ENCODE data around the gene MLXIP. TPM values are rescaled to one million over a fixed set of nuclear protein-coding genes. Genes with fewer than 3 reads are reported as not detected.
A peak's percentile ranks its signal among the peaks of the same experiment; 100 is the strongest.

The MLXIP gene
- total and polyA plus RNA-seq, 4 donors = 29.1 to 58.8 (median 38.8) TPM

DNA sequence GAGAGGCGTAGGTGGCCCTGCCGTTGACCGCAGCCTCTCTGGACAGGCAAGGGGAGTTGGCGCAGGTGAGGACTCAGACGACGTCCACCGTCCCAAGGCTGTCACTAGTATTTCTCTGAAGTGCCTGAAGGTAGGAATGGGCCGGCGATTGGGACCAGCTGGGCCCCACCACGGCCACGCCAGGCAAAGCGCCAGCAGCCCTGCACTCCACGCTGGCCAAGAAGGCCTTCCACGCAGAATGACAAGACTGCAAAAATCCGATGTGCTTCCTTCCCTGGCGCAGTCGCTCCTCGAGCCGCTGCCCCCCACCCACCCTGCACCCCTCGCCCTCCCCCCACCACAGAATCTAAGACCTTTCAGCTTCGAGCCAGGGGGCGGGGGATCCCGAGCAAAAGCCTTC, 17.3 kb upstream of the MLXIP start:
- peak in 1 of 3 donors; percentile 43 for DNase-seq
- H3K27me3 ChIP-seq (ENCODE audit: control insufficient read depth in 3 of 3, insufficient read depth in 3 of 3, low read length in 2 of 3) = no peaks in the 10 kb centered on the region
- H3K36me3 ChIP-seq (ENCODE audit: control insufficient read depth in 4 of 4, insufficient read depth in 4 of 4, low read length in 4 of 4) = peaks cover 2 to 9% (median 4%) of the 10 kb centered on the region in 4 donors
- H3K9ac ChIP-seq (ENCODE audit: insufficient read depth in 1 of 2, low read length in 2 of 2) = no peak overlapping the region
- no peak overlapping the region for H3K4me3 ChIP-seq
- no peak for TF ChIP-seq CTCF (IDR thresholded peaks at IDR 0.05; ENCODE audit: control extremely low read depth, extremely low read depth)
- H3K4me1 ChIP-seq (ENCODE audit: control insufficient read depth in 5 of 5, insufficient read depth in 5 of 5, low read length in 5 of 5) = peaks cover 0 to 59% (median 43%) of the 10 kb centered on the region in 5 donors
- no peak overlapping the region for H3K27ac ChIP-seq (ENCODE audit: low read depth in 1 of 2, low read length in 1 of 2)
- H3K9me3 ChIP-seq (ENCODE audit: control insufficient read depth in 4 of 4, insufficient read depth in 3 of 4, low read length in 3 of 4) = no peaks in the 10 kb centered on the region
- ATAC-seq (ENCODE audit: insufficient read depth, low FRiP score) = no peak
- 89 to 90% methylated on average over 23 of the region's 23 CpGs for WGBS, 2 donors

- H3K27ac ChIP-seq (ENCODE audit: low read depth in 1 of 2, low read length in 1 of 2) = peak overlapping the region; percentile 55 to 81
- 21 to 26% methylated on average over 19 of the region's 19 CpGs for WGBS, 2 donors
- TF ChIP-seq CTCF (IDR thresholded peaks at IDR 0.05; ENCODE audit: control extremely low read depth, extremely low read depth) = no peak
- DNase-seq (peak; percentile 86 to 95 (median 94)), ATAC-seq (ENCODE audit: insufficient read depth, low FRiP score) (peak; percentile 80)
- H3K9ac ChIP-seq (ENCODE audit: insufficient read depth in 1 of 2, low read length in 2 of 2) = peak overlapping the region in 1 of 2 donors; percentile 69
- H3K36me3 ChIP-seq (ENCODE audit: control insufficient read depth in 4 of 4, insufficient read depth in 4 of 4, low read length in 4 of 4) = peaks cover 2 to 9% (median 4%) of the 10 kb centered on the region in 4 donors
- H3K4me1 ChIP-seq (ENCODE audit: control insufficient read depth in 5 of 5, insufficient read depth in 5 of 5, low read length in 5 of 5) = peaks cover 0 to 64% (median 43%) of the 10 kb centered on the region in 5 donors
- no peaks in the 10 kb centered on the region for H3K9me3 ChIP-seq (ENCODE audit: control insufficient read depth in 4 of 4, insufficient read depth in 3 of 4, low read length in 3 of 4)
- no peaks in the 10 kb centered on the region for H3K27me3 ChIP-seq (ENCODE audit: control insufficient read depth in 3 of 3, insufficient read depth in 3 of 3, low read length in 2 of 3)
- no peak overlapping the region for H3K4me3 ChIP-seq
Observed at GRCh38 chr12:122062832-122063693, 15.5 kb upstream of the MLXIP start.

GRCh38 chr12:122063694-122064024, 14.9 kb upstream of the MLXIP start:
- H3K9me3 ChIP-seq (ENCODE audit: control insufficient read depth in 4 of 4, insufficient read depth in 3 of 4, low read length in 3 of 4) = no peaks in the 10 kb centered on the region
- H3K27me3 ChIP-seq (ENCODE audit: control insufficient read depth in 3 of 3, insufficient read depth in 3 of 3, low read length in 2 of 3) = no peaks in the 10 kb centered on the region
- peaks cover 0 to 70% (median 43%) of the 10 kb centered on the region in 5 donors for H3K4me1 ChIP-seq (ENCODE audit: control insufficient read depth in 5 of 5, insufficient read depth in 5 of 5, low read length in 5 of 5)
- no peak for ATAC-seq (ENCODE audit: insufficient read depth, low FRiP score)
- no peak overlapping the region for H3K9ac ChIP-seq (ENCODE audit: insufficient read depth in 1 of 2, low read length in 2 of 2)
- 69 to 72% methylated on average over 6 of the region's 6 CpGs for WGBS, 2 donors
- no peak overlapping the region for H3K4me3 ChIP-seq
- no peak for DNase-seq
- H3K27ac ChIP-seq (ENCODE audit: low read depth in 1 of 2, low read length in 1 of 2) = peak overlapping the region; percentile 55 to 81
- TF ChIP-seq CTCF (IDR thresholded peaks at IDR 0.05; ENCODE audit: control extremely low read depth, extremely low read depth) = no peak
- peaks cover 2 to 9% (median 3%) of the 10 kb centered on the region in 4 donors for H3K36me3 ChIP-seq (ENCODE audit: control insufficient read depth in 4 of 4, insufficient read depth in 4 of 4, low read length in 4 of 4)

Measured in lung (tissue), 12 donors.